ENCODE results near the gene STXBP3.
"Not testable (repeated sequence)": the region's sequence is repeated elsewhere in the genome, so short reads cannot be mapped to it uniquely, and the experiment has no call there.

Gene STXBP3, protein sequence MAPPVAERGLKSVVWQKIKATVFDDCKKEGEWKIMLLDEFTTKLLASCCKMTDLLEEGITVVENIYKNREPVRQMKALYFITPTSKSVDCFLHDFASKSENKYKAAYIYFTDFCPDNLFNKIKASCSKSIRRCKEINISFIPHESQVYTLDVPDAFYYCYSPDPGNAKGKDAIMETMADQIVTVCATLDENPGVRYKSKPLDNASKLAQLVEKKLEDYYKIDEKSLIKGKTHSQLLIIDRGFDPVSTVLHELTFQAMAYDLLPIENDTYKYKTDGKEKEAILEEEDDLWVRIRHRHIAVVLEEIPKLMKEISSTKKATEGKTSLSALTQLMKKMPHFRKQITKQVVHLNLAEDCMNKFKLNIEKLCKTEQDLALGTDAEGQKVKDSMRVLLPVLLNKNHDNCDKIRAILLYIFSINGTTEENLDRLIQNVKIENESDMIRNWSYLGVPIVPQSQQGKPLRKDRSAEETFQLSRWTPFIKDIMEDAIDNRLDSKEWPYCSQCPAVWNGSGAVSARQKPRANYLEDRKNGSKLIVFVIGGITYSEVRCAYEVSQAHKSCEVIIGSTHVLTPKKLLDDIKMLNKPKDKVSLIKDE

DNA sequence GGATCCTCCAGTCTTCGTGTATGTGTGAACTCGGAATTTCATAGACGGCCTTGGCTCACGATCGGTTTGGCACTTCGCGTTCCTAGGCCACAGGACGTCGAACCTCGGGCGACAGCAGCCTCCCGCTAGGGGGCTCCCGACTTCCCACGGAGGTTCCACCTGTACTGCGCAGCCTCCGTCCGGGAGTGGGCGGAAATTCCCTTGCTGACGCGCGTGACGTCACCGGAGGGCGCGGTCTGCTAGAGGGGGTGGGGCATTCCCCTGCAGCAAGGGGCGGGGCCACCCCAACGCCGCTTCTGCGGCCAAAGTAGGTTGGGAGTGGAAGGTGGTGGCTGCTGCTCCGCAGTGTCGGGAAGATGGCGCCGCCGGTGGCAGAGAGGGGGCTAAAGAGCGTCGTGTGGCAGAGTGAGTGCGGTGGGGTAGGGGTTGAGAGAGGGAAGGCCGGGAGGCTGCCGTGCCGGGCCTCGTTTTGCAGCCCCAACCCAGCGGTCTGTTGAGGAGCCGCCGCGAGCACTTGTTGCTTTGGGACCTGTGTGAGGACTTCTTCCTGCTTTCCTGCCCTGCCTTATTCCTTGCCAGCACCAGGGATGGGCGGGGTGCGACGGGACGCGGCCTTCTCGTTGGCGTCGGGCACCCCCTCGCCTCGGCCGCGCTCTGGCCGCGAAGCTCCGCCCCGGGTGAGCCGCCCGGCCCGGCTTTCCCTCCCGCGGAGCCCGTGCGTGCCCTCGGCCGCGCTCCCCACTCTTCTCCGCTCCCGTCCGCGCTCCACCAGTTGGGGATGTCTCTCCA lies at the start of gene STXBP3:
TSS of gene STXBP3 (plus strand) at position 293 of the 789 bp plus-strand sequence. CDS start at position 357, 64 bp downstream.
- H3K36me3 Mint-ChIP-seq (ENCODE audit: insufficient read depth), result peaks cover 16% of the 10 kb centered on the region
- H3K4me3 Mint-ChIP-seq, result peak within 1 kb of the TSS; percentile 100
- H3K27me3 Mint-ChIP-seq, result no peaks in the 10 kb centered on the region
- H3K9me3 Mint-ChIP-seq, result no peaks in the 10 kb centered on the region
- peaks cover 45% of the 10 kb centered on the region for H3K4me1 Mint-ChIP-seq
- DNase-seq (ENCODE audit: low spot score in 2 of 2), result peak; percentile 99 to 100
- peak; percentile 92 for ATAC-seq (replicated peaks; ENCODE audit: extremely low read depth, poor library complexity, severe bottlenecking)
- H3K27ac Mint-ChIP-seq (ENCODE audit: low read depth), result peak within 1 kb of the TSS; percentile 100

DNA sequence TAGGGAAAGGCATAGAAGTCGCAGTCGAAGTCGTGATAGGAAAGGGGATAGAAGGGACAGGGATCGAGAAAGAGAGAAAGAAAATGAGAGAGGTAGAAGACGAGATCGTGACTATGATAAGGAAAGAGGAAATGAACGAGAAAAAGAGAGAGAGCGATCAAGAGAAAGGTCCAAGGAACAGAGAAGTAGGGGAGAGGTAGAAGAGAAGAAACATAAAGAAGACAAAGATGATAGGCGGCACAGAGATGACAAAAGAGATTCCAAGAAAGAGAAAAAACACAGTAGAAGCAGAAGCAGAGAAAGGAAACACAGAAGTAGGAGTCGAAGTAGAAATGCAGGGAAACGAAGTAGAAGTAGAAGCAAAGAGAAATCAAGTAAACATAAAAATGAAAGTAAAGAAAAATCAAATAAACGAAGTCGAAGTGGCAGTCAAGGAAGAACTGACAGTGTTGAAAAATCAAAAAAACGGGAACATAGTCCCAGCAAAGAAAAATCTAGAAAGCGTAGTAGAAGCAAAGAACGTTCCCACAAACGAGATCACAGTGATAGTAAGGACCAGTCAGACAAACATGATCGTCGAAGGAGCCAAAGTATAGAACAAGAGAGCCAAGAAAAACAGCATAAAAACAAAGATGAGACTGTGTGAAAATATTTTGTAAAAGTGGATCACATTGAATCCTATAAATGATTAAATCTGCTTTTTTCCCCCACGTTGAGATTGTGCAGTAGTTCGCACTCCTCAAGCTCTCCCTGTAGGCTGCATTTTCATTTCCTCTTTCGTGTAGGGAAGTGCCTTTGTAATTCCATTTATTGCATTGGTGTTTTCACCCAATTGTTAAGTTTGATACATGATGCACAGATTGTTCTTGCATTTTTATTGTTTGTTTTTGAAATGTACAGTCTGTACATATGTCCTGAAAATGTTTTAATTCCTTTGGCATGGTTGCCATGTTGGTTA lies 46.8 kb upstream of the STXBP3 start:
- Mint-ChIP-seq H3K36me3 (ENCODE audit: insufficient read depth) (peaks cover 71% of the 10 kb centered on the region), H3K27me3 (no peaks in the 10 kb centered on the region), H3K9me3 (no peaks in the 10 kb centered on the region), H3K4me3 (peak overlapping the region; percentile 67), H3K27ac (ENCODE audit: low read depth) (peak overlapping the region; percentile 90), H3K4me1 (peaks cover 36% of the 10 kb centered on the region)
- no peak for ATAC-seq (replicated peaks; ENCODE audit: extremely low read depth, poor library complexity, severe bottlenecking)
- DNase-seq (ENCODE audit: low spot score in 2 of 2), result no peak

DNA sequence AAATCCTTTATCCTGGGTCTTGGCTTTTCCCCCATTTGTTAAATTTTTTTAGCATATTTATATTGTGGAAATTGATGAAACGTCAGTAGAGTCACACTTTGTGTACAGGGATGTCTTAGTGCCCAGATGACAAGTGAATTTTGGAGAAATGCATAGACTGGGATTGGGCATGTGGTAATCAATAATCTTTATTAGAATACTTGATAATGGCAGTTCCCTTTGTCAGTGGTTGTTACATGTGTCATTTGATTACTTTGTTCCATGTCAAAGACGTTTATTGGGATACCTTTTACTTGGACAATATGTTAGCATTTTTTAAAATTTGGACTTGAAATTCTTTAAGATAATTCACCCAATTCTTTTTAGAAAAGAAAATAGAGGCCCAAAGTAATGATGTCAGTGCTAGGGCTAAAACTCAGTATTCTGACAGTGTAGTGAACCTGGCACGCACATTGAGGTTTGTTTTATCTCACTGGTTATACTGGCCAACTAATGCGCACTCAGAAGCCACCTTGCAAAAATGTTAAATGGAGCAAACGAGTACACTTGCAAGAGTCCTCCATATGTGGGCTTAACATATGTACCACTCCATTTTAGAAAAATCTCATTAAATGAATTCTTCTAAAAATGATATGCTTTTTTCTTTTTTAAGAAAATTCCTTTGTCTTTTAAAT lies 45.2 kb upstream of the STXBP3 start:
- H3K4me1 Mint-ChIP-seq, result peaks cover 40% of the 10 kb centered on the region
- no peaks in the 10 kb centered on the region for H3K27me3 Mint-ChIP-seq
- peaks cover 65% of the 10 kb centered on the region for H3K36me3 Mint-ChIP-seq (ENCODE audit: insufficient read depth)

DNA sequence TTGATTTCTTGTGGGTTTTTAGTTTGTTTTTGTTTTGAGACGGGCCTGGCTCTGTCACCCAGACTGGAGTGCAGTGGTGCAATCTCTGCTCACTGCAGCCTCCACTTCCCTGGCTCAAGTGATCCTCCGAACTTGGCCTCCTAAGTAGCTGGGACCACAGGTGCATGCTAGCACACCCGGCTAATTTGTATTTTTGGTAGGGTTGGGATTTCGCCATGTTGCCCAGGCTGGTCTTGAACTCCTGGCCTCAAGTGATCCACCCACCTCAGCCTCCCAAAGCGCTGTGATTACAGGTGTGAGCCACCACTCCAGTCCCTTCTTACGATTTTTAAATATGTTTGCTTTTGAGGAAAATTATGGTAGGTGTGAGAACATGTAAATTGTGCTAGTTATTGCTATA lies 44.4 kb upstream of the STXBP3 start:
- not testable (repeated sequence) for H3K4me3 Mint-ChIP-seq; ATAC-seq (replicated peaks; ENCODE audit: extremely low read depth, poor library complexity, severe bottlenecking); H3K27me3 Mint-ChIP-seq; H3K9me3 Mint-ChIP-seq; H3K27ac Mint-ChIP-seq (ENCODE audit: low read depth); DNase-seq (ENCODE audit: low spot score in 2 of 2)
- Mint-ChIP-seq H3K36me3 (ENCODE audit: insufficient read depth) (peaks cover 57% of the 10 kb centered on the region), H3K4me1 (peaks cover 40% of the 10 kb centered on the region)

More for the DNA sequence above, 45.2 kb upstream of the STXBP3 start:
- DNase-seq (ENCODE audit: low spot score in 2 of 2) (no peak), ATAC-seq (replicated peaks; ENCODE audit: extremely low read depth, poor library complexity, severe bottlenecking) (no peak)
- no peaks in the 10 kb centered on the region for H3K9me3 Mint-ChIP-seq
- no peak overlapping the region for H3K27ac Mint-ChIP-seq (ENCODE audit: low read depth)
- H3K4me3 Mint-ChIP-seq, result no peak overlapping the region

DNA sequence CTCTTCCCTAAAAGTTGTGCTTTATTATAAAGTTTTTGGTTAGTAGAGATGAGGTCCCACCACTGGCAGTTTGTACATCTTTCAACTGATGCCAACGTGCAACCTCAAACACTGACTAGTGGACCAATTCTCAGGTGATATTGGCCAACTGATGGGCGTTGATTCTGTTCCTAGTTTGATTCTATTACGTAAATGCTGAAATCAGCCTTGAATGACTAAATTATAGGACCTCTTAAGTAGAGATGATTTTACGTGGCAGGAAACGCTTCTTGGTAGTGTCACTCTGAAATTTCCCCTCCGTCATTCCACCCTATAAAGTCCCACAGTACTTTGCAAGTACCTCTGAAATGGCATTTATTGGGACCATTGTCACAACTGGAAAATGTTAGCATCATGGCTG lies 42.5 kb upstream of the STXBP3 start:
- no peak for DNase-seq (ENCODE audit: low spot score in 2 of 2)
- peaks cover 36% of the 10 kb centered on the region for H3K4me1 Mint-ChIP-seq
- H3K36me3 Mint-ChIP-seq (ENCODE audit: insufficient read depth), result peaks cover 39% of the 10 kb centered on the region

DNA sequence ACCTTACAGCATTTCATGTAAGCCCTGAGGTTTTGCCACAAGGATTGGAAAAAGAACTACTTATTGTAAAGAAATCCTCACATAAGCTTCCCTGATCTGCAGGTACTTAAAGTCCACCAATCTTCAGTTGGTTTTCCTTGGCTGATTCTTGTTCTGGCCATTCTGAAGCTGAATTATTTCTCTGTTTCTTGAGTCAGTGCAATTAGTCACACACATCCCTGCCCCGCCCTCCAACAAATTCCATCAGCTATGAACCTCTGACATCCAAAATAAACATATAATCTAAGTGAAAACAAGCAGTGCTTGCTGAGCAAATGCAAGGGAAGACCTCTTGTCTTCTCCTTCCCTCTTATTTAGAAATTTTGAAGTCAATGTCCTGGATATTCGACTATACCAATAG lies 42.0 kb upstream of the STXBP3 start:
- no peak overlapping the region for H3K4me3 Mint-ChIP-seq
- ATAC-seq (replicated peaks; ENCODE audit: extremely low read depth, poor library complexity, severe bottlenecking) (no peak), DNase-seq (ENCODE audit: low spot score in 2 of 2) (no peak)
- H3K27me3 Mint-ChIP-seq, result no peaks in the 10 kb centered on the region
- no peaks in the 10 kb centered on the region for H3K9me3 Mint-ChIP-seq
- H3K36me3 Mint-ChIP-seq (ENCODE audit: insufficient read depth), result peaks cover 33% of the 10 kb centered on the region
- peak overlapping the region; percentile 87 for H3K27ac Mint-ChIP-seq (ENCODE audit: low read depth)
- H3K4me1 Mint-ChIP-seq, result peaks cover 34% of the 10 kb centered on the region

More for the DNA sequence above, 42.5 kb upstream of the STXBP3 start:
- no peaks in the 10 kb centered on the region for H3K27me3 Mint-ChIP-seq
- H3K9me3 Mint-ChIP-seq, result no peaks in the 10 kb centered on the region
- peak overlapping the region; percentile 87 for H3K27ac Mint-ChIP-seq (ENCODE audit: low read depth)
- peak; percentile 81 for ATAC-seq (replicated peaks; ENCODE audit: extremely low read depth, poor library complexity, severe bottlenecking)
- peak overlapping the region; percentile 66 for H3K4me3 Mint-ChIP-seq

DNA sequence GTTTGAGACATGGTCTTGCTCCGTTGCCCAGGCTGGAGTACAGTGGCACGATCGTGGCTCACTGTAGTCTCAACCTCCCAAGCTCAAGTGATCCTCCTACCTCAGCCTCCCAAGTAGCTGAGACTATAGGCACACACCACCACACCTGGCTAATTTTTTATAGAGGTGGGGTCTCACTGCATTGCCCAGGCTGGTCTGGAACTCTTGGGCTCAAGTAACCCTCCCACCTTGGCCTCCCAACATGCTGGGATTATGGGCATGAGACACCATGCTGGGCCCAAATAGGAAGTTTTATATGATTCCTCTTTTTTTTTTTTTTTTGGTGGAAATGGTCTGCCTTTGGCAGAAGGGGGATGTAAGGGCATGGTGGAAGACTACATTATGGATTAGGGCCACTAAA lies 39.8 kb upstream of the STXBP3 start:
- Mint-ChIP-seq H3K27ac (ENCODE audit: low read depth) (peak overlapping the region; percentile 92), H3K4me3 (no peak overlapping the region), H3K4me1 (peaks cover 28% of the 10 kb centered on the region), H3K27me3 (no peaks in the 10 kb centered on the region), H3K36me3 (ENCODE audit: insufficient read depth) (peaks cover 20% of the 10 kb centered on the region), H3K9me3 (no peaks in the 10 kb centered on the region)
- no peak for DNase-seq (ENCODE audit: low spot score in 2 of 2)
- ATAC-seq (replicated peaks; ENCODE audit: extremely low read depth, poor library complexity, severe bottlenecking), result no peak

DNA sequence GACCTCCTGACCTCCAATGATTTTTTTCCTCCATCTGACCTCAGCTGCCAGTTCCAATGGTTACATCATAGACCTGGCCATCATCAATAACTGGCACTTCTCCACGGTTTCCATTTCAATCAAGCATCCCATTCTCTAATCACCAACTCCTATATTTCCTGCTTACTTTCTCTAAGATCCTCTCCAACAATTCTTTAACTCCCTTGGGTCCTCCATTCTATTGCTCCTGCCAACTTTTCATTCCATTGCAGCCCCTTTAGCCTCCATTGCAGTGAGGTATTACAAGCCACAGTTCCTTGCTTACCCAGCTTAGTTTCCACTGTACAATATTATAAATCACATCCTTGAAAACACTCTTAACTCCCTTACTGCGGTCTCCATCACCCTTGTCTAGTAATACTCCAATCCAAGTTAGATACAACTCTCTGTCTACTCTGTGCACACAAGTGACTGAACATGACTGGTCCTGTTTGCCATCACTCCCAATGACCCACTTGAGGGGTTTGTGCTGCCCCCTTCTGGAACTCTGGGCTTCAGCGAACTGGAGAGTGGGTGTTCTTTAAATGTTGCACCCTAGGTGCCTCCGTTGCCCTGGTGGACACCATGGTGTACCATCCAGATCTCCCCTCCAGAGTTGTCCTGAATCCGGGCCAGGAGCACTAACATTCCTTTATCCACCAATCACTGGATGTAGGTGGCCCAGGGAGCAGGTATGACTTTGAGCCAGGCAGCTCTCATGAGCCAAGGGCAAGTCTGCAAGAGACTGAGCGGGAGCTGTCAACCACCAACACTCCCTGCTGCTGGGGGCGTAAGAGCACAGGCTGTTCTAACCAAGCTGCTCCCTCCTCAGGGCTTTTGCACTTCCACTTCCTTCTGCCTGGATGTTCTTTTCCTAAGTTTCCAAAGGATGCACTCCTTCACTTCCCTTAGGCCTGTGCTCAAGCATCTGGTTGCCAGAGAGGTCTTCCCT lies 37.5 kb upstream of the STXBP3 start:
- peak overlapping the region; percentile 41 for H3K27ac Mint-ChIP-seq (ENCODE audit: low read depth)
- peaks cover 27% of the 10 kb centered on the region for H3K4me1 Mint-ChIP-seq
- H3K36me3 Mint-ChIP-seq (ENCODE audit: insufficient read depth), result peaks cover 8% of the 10 kb centered on the region
- no peak overlapping the region for H3K4me3 Mint-ChIP-seq
- H3K27me3 Mint-ChIP-seq, result no peaks in the 10 kb centered on the region
- no peaks in the 10 kb centered on the region for H3K9me3 Mint-ChIP-seq
- DNase-seq (ENCODE audit: low spot score in 2 of 2) (peak; percentile 43 to 59), ATAC-seq (replicated peaks; ENCODE audit: extremely low read depth, poor library complexity, severe bottlenecking) (peak; percentile 77)

DNA sequence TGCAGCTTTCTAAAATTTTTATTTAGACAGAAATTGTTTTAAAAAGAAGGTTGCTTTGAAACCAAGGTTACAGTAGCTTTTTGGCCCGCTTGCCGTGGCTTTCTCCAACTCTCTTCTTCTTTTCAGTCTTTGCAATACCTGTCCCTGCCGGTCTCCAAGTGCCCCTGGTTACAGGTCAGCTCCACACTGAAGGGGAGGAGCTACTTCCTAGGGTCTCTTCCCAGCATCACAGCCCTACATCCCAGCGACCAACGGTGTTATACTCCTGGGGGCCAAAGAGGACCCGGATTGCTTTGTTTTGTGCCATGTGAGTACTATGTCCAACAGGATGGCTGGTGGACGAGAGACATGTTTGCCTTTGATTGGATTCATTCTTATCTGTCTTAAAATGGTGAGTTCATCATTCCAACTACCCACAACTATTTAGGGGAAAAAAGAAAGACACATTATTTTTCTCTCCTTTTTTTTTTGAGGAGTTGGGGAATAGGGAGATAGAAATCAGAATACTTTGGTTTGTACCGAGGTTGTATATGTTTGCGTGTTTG lies 33.8 kb upstream of the STXBP3 start, which contains the start of gene FNDC7:
TSS of gene FNDC7 (plus strand) at position 303 of the 545 bp plus-strand sequence. CDS start at position 329, 26 bp downstream.
- Mint-ChIP-seq H3K4me3 (no peak within 1 kb of the TSS), H3K36me3 (ENCODE audit: insufficient read depth) (peaks cover 2% of the 10 kb centered on the region), H3K27me3 (peaks cover 11% of the 10 kb centered on the region), H3K27ac (ENCODE audit: low read depth) (no peak within 1 kb of the TSS), H3K4me1 (peaks cover 10% of the 10 kb centered on the region), H3K9me3 (no peaks in the 10 kb centered on the region)
- DNase-seq (ENCODE audit: low spot score in 2 of 2), result no peak
- ATAC-seq (replicated peaks; ENCODE audit: extremely low read depth, poor library complexity, severe bottlenecking), result no peak

DNA sequence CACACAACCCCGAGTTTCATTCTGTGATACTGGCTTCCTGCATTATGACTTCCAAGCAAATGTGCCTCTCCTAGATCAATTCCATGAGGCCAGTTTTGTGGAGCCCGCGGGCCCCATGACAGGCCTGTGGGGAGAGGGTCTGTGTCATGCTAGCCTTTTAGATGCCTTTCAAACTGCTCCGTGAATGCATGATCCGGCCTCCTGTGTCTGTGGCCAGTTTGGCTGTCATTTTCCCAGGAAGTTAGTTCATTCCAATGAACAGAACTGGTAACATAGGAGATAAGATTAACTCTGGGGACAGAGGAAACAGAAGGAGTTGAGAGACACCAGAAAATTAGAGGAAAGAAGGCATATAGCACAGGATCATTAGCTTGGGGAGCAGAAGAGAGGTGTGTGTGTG lies 30.5 kb upstream of the STXBP3 start:
- H3K27ac Mint-ChIP-seq (ENCODE audit: low read depth), result no peak overlapping the region
- H3K9me3 Mint-ChIP-seq, result no peaks in the 10 kb centered on the region
- peaks cover 14% of the 10 kb centered on the region for H3K27me3 Mint-ChIP-seq
- no peaks in the 10 kb centered on the region for H3K36me3 Mint-ChIP-seq (ENCODE audit: insufficient read depth)
- H3K4me3 Mint-ChIP-seq, result no peak overlapping the region
- no peaks in the 10 kb centered on the region for H3K4me1 Mint-ChIP-seq
- ATAC-seq (replicated peaks; ENCODE audit: extremely low read depth, poor library complexity, severe bottlenecking) (no peak), DNase-seq (ENCODE audit: low spot score in 2 of 2) (no peak)

All from central memory CD8-positive, alpha-beta T cell (primary cell).